Measurements from ENCODE around the gene CTNNB1. TPM values are rescaled to one million over a fixed set of nuclear protein-coding genes. Genes with fewer than 3 reads are reported as not detected.

CTNNB1 gene
- total RNA-seq, 1 experiment from 2014 or later = 186 TPM

DNA sequence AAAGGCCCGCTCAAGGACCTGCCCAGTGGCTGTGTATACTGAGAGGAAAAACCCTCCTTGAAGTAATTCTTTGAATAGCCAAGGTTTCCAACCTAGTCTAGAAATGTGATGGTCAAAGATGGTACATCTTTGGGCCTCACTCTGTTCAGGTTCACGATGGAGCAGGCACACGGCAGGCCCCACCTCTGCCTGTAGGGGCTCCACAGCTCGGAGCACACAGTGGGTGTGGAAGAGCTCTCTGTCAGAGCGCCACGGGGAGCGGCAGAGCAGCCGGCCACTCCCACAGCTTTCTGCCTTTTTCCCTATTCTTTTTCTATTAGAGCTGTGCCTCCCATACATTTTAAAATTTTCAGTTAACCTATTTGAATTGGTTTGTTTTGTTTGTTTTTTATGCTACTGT, 89.5 kb downstream of the CTNNB1 start:
- ChIA-PET CTCF (no interaction called here), POLR2A (no interaction called here)
- ATAC-seq (no peak), DNase-seq (ENCODE audit: low read depth, low spot score) (no peak)
- in situ Hi-C loops (cut with HindIII; ENCODE audit: low pct_unique_long_range_greater_than_20kb, low sequenced_read_pairs) (no loop called here), intact Hi-C loops (cut with micrococcal nuclease; ENCODE audit: unreplicated experiment) (no loop called here)
- TF ChIP-seq, protein P1, sequence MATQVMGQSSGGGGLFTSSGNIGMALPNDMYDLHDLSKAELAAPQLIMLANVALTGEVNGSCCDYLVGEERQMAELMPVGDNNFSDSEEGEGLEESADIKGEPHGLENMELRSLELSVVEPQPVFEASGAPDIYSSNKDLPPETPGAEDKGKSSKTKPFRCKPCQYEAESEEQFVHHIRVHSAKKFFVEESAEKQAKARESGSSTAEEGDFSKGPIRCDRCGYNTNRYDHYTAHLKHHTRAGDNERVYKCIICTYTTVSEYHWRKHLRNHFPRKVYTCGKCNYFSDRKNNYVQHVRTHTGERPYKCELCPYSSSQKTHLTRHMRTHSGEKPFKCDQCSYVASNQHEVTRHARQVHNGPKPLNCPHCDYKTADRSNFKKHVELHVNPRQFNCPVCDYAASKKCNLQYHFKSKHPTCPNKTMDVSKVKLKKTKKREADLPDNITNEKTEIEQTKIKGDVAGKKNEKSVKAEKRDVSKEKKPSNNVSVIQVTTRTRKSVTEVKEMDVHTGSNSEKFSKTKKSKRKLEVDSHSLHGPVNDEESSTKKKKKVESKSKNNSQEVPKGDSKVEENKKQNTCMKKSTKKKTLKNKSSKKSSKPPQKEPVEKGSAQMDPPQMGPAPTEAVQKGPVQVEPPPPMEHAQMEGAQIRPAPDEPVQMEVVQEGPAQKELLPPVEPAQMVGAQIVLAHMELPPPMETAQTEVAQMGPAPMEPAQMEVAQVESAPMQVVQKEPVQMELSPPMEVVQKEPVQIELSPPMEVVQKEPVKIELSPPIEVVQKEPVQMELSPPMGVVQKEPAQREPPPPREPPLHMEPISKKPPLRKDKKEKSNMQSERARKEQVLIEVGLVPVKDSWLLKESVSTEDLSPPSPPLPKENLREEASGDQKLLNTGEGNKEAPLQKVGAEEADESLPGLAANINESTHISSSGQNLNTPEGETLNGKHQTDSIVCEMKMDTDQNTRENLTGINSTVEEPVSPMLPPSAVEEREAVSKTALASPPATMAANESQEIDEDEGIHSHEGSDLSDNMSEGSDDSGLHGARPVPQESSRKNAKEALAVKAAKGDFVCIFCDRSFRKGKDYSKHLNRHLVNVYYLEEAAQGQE (IDR thresholded peaks at IDR 0.05; ENCODE audit: insufficient read depth in 1 of 2, low read depth in 2 of 2, low read length in 1 of 2) = no peak
- TF ChIP-seq POLR2AphosphoS5 (IDR thresholded peaks at IDR 0.05; ENCODE audit: low read depth, low read length) = no peak
- TF ChIP-seq, protein P2, sequence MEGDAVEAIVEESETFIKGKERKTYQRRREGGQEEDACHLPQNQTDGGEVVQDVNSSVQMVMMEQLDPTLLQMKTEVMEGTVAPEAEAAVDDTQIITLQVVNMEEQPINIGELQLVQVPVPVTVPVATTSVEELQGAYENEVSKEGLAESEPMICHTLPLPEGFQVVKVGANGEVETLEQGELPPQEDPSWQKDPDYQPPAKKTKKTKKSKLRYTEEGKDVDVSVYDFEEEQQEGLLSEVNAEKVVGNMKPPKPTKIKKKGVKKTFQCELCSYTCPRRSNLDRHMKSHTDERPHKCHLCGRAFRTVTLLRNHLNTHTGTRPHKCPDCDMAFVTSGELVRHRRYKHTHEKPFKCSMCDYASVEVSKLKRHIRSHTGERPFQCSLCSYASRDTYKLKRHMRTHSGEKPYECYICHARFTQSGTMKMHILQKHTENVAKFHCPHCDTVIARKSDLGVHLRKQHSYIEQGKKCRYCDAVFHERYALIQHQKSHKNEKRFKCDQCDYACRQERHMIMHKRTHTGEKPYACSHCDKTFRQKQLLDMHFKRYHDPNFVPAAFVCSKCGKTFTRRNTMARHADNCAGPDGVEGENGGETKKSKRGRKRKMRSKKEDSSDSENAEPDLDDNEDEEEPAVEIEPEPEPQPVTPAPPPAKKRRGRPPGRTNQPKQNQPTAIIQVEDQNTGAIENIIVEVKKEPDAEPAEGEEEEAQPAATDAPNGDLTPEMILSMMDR (IDR thresholded peaks at IDR 0.05) = no peak
- TF ChIP-seq TCF7L2 (IDR thresholded peaks at IDR 0.05; ENCODE audit: low read depth, low read length) = no peak
- TF ChIP-seq SIN3A (IDR thresholded peaks at IDR 0.05; ENCODE audit: borderline replicate concordance, insufficient read depth, low read depth, low read length) = no peak
- no peaks in the 10 kb centered on the region for H3K4me1 ChIP-seq (ENCODE audit: control insufficient read depth, insufficient read depth, low read length)
- BruUV-seq (replicated peaks) = no TSS peak
- no peaks in the 10 kb centered on the region for H3K9me3 ChIP-seq (ENCODE audit: control insufficient read depth, insufficient read depth, low read depth, low read length)
- no peak overlapping the region for H3K27ac ChIP-seq (ENCODE audit: low read length)
- H3K4me3 ChIP-seq (ENCODE audit: low read depth in 2 of 2, low read length in 2 of 2) = no peak overlapping the region
- H3K36me3 ChIP-seq (ENCODE audit: control insufficient read depth, insufficient read depth, low read length) = no peaks in the 10 kb centered on the region
- H3K27me3 ChIP-seq (ENCODE audit: control insufficient read depth, insufficient read depth, low read length) = no peaks in the 10 kb centered on the region
